SK-N-DZ (cell line): ENCODE data around the gene ALG14.
A peak's percentile ranks its signal among the peaks of the same experiment; 100 is the strongest.
"Not testable (repeated sequence)": the region's sequence is repeated elsewhere in the genome, so short reads cannot be mapped to it uniquely, and the experiment has no call there.

Source experiments
- DNase-seq: peaks from one replicate; pipeline ENCODE4 v3.0.0-alpha.2; 2015; ENCODE audit warnings: low spot score

The ALG14 gene

GRCh38 chr1:95088303-95088702 is 15.6 kb upstream of the ALG14 start:
- DNase-seq: no peak

GRCh38 chr1:95086949-95087533 is 14.3 kb upstream of the ALG14 start:
- no peak for DNase-seq

GRCh38 chr1:95085376-95085775 is 12.6 kb upstream of the ALG14 start:
- DNase-seq: no peak

- peak; percentile 65 for DNase-seq
These were observed 11.8 kb upstream of the ALG14 start for GRCh38 chr1:95084317-95085176.

- no peak for DNase-seq
These were observed 8.1 kb upstream of the ALG14 start for GRCh38 chr1:95080879-95081278.

GRCh38 chr1:95080446-95080845 is 7.7 kb upstream of the ALG14 start:
- DNase-seq: no peak

GRCh38 chr1:95076034-95076433 is 3.3 kb upstream of the ALG14 start:
- no peak for DNase-seq

GRCh38 chr1:95073446-95073845 is 695 bp upstream of the ALG14 start:
- DNase-seq: no peak

- no peak for DNase-seq
These were observed 634 bp downstream of the ALG14 start for GRCh38 chr1:95072117-95072516.

- DNase-seq: no peak
These were observed 1.2 kb downstream of the ALG14 start for GRCh38 chr1:95071539-95071938.

- no peak for DNase-seq
These were observed 3.0 kb downstream of the ALG14 start for GRCh38 chr1:95069710-95070093.

GRCh38 chr1:95068956-95069709 is 3.6 kb downstream of the ALG14 start:
- DNase-seq: no peak

GRCh38 chr1:95067568-95067967 is 5.2 kb downstream of the ALG14 start:
- DNase-seq: no peak

- DNase-seq: no peak
These were observed 5.7 kb downstream of the ALG14 start for GRCh38 chr1:95067062-95067461.

GRCh38 chr1:95061445-95062006 is 11.2 kb downstream of the ALG14 start:
- no peak for DNase-seq

- no peak for DNase-seq
These were observed 13.8 kb downstream of the ALG14 start for GRCh38 chr1:95058974-95059373.

GRCh38 chr1:95057351-95057750 is 15.4 kb downstream of the ALG14 start:
- no peak for DNase-seq

- no peak for DNase-seq
These were observed 22.8 kb downstream of the ALG14 start for GRCh38 chr1:95049935-95050334.

GRCh38 chr1:95048317-95048716 is 24.4 kb downstream of the ALG14 start:
- no peak for DNase-seq

GRCh38 chr1:95047624-95048023 is 25.1 kb downstream of the ALG14 start:
- not testable (repeated sequence) for DNase-seq

- no peak for DNase-seq
These were observed 26.4 kb downstream of the ALG14 start for GRCh38 chr1:95046359-95046758.
